ENCODE data around the gene HAO2.

HAO2 gene

GRCh38 chr1:119442756-119443155, 74.2 kb downstream of the HAO2 start:
- no peak for DNase-seq
